Subcutaneous abdominal adipose tissue (tissue), 5 donors: ENCODE data around the gene CNKSR2.

ENCODE experiments used
- H3K27ac ChIP-seq: one replicate; pipeline ENCODE4 v1.7.0; 2013; ENCODE audit warnings: low read depth, mild to moderate bottlenecking, inconsistent platforms, low read length, moderate library complexity
- H3K27me3 ChIP-seq, 5 donors: one replicate each; pipeline ENCODE4 v1.7.0; 2013; ENCODE audit warnings: low read length in 5 of 5, inconsistent platforms in 1 of 5; ENCODE audit not compliant: control insufficient read depth in 5 of 5, insufficient read depth in 4 of 5
- H3K36me3 ChIP-seq, 5 donors: one replicate each; pipeline ENCODE4 v1.7.0; 2013; ENCODE audit warnings: low read length in 5 of 5; ENCODE audit not compliant: control insufficient read depth in 5 of 5, insufficient read depth in 5 of 5
- H3K4me1 ChIP-seq, 5 donors: one replicate each; pipeline ENCODE4 v1.7.0; 2013; ENCODE audit warnings: low read length in 5 of 5, mild to moderate bottlenecking in 3 of 5, moderate library complexity in 1 of 5; ENCODE audit not compliant: control insufficient read depth in 5 of 5, insufficient read depth in 5 of 5
- H3K4me3 ChIP-seq, 5 donors: one replicate each; pipeline ENCODE4 v1.7.0; 2013; ENCODE audit warnings: low read length in 5 of 5, low read depth in 1 of 5
- H3K9ac ChIP-seq, 5 donors: one replicate each; pipeline ENCODE4 v1.7.0; 2013; ENCODE audit warnings: low read length in 5 of 5, mild to moderate bottlenecking in 4 of 5, moderate library complexity in 3 of 5
- H3K9me3 ChIP-seq, 5 donors: one replicate each; pipeline ENCODE4 v1.7.0; 2013; ENCODE audit warnings: low read length in 5 of 5; ENCODE audit not compliant: control insufficient read depth in 5 of 5
- donor health status: healthy.
- donor health status: healthy.
- donor health status: healthy.
- donor health status: healthy.
- donor health status: healthy.

The CNKSR2 gene

GRCh38 chrX:21658152-21658737, 284.0 kb downstream of the CNKSR2 start, which contains the start of gene KLHL34:
TSS of gene KLHL34 (minus strand) at chrX:21658330. CDS start at chrX:21657788, 542 bp downstream.
- peaks cover 0 to 40% (median 26%) of the 10 kb centered on the region in 5 donors for H3K27me3 ChIP-seq
- no peak within 1 kb of the TSS for H3K9ac ChIP-seq
- no peaks in the 10 kb centered on the region for H3K36me3 ChIP-seq
- H3K27ac ChIP-seq: no peak within 1 kb of the TSS
- peak within 1 kb of the TSS in 4 of 5 donors; percentile 4 to 50 (median 40) for H3K4me3 ChIP-seq
- peaks cover 0 to 7% (median 3%) of the 10 kb centered on the region in 5 donors for H3K9me3 ChIP-seq
- H3K4me1 ChIP-seq: peaks cover 0 to 13% (median 5%) of the 10 kb centered on the region in 5 donors

GRCh38 chrX:21658746-21659145, 284.5 kb downstream of the CNKSR2 start:
- Histone ChIP-seq H3K4me1 (peaks cover 0 to 13% (median 5%) of the 10 kb centered on the region in 5 donors), H3K9me3 (peaks cover 0 to 7% (median 3%) of the 10 kb centered on the region in 5 donors), H3K9ac (no peak overlapping the region), H3K4me3 (peak overlapping the region in 3 of 5 donors; percentile 32 to 50 (median 47)), H3K36me3 (no peaks in the 10 kb centered on the region), H3K27me3 (peaks cover 0 to 40% (median 26%) of the 10 kb centered on the region in 5 donors), H3K27ac (no peak overlapping the region)

GRCh38 chrX:21659320-21659719, 285.1 kb downstream of the CNKSR2 start:
- Histone ChIP-seq H3K9ac (no peak overlapping the region), H3K27ac (no peak overlapping the region), H3K4me1 (peaks cover 0 to 13% (median 5%) of the 10 kb centered on the region in 5 donors), H3K27me3 (peaks cover under 1 to 40% (median 26%) of the 10 kb centered on the region in 5 donors), H3K4me3 (no peak overlapping the region), H3K9me3 (peaks cover 0 to 7% (median 3%) of the 10 kb centered on the region in 5 donors), H3K36me3 (no peaks in the 10 kb centered on the region)

GRCh38 chrX:21660156-21660555, 285.9 kb downstream of the CNKSR2 start:
- no peak overlapping the region for H3K9ac ChIP-seq
- no peak overlapping the region for H3K27ac ChIP-seq
- H3K27me3 ChIP-seq: peaks cover 7 to 45% (median 31%) of the 10 kb centered on the region in 5 donors
- H3K4me1 ChIP-seq: peaks cover 0 to 13% (median 5%) of the 10 kb centered on the region in 5 donors
- H3K9me3 ChIP-seq: peaks cover 0 to 7% (median 3%) of the 10 kb centered on the region in 5 donors
- no peak overlapping the region for H3K4me3 ChIP-seq
- H3K36me3 ChIP-seq: no peaks in the 10 kb centered on the region

- H3K9ac ChIP-seq: no peak overlapping the region
- H3K4me1 ChIP-seq: peaks cover 0 to 13% (median 2%) of the 10 kb centered on the region in 5 donors
- peaks cover 10 to 37% (median 29%) of the 10 kb centered on the region in 5 donors for H3K27me3 ChIP-seq
- H3K4me3 ChIP-seq: no peak overlapping the region
- H3K27ac ChIP-seq: no peak overlapping the region
- H3K9me3 ChIP-seq: peaks cover 0 to 6% (median 2%) of the 10 kb centered on the region in 5 donors
- H3K36me3 ChIP-seq: no peaks in the 10 kb centered on the region
Measured at GRCh38 chrX:21661316-21661715, 287.1 kb downstream of the CNKSR2 start.

- Histone ChIP-seq H3K4me1 (peaks cover 0 to 11% (median 0%) of the 10 kb centered on the region in 5 donors), H3K9ac (no peak overlapping the region), H3K27ac (no peak overlapping the region), H3K36me3 (no peaks in the 10 kb centered on the region), H3K27me3 (peaks cover 10 to 29% (median 23%) of the 10 kb centered on the region in 5 donors), H3K4me3 (no peak overlapping the region), H3K9me3 (peaks cover 0 to 2% (median 0%) of the 10 kb centered on the region in 5 donors)
Measured at GRCh38 chrX:21662761-21663160, 288.5 kb downstream of the CNKSR2 start.

GRCh38 chrX:21666252-21666651, 292.0 kb downstream of the CNKSR2 start:
- Histone ChIP-seq H3K4me3 (no peak overlapping the region), H3K27me3 (peaks cover 10 to 18% (median 14%) of the 10 kb centered on the region in 5 donors), H3K36me3 (no peaks in the 10 kb centered on the region), H3K9me3 (peaks cover 0 to 2% (median 0%) of the 10 kb centered on the region in 5 donors), H3K4me1 (no peaks in the 10 kb centered on the region), H3K27ac (no peak overlapping the region), H3K9ac (no peak overlapping the region)

GRCh38 chrX:21666679-21667078, 292.5 kb downstream of the CNKSR2 start:
- Histone ChIP-seq H3K36me3 (no peaks in the 10 kb centered on the region), H3K27me3 (peaks cover 10 to 18% (median 14%) of the 10 kb centered on the region in 5 donors), H3K4me3 (no peak overlapping the region), H3K4me1 (no peaks in the 10 kb centered on the region), H3K9ac (no peak overlapping the region), H3K9me3 (peaks cover 0 to 2% (median 0%) of the 10 kb centered on the region in 5 donors), H3K27ac (no peak overlapping the region)

- Histone ChIP-seq H3K9me3 (peaks cover 0 to 5% (median 0%) of the 10 kb centered on the region in 5 donors), H3K4me1 (no peaks in the 10 kb centered on the region), H3K4me3 (no peak overlapping the region), H3K27ac (no peak overlapping the region), H3K27me3 (peaks cover 0 to 9% (median 5%) of the 10 kb centered on the region in 5 donors), H3K36me3 (no peaks in the 10 kb centered on the region), H3K9ac (no peak overlapping the region)
Measured at GRCh38 chrX:21674430-21675186, 300.4 kb downstream of the CNKSR2 start.

GRCh38 chrX:21675931-21676330, 301.7 kb downstream of the CNKSR2 start:
- H3K4me1 ChIP-seq: no peaks in the 10 kb centered on the region
- H3K36me3 ChIP-seq: no peaks in the 10 kb centered on the region
- H3K9me3 ChIP-seq: peaks cover 0 to 5% (median 0%) of the 10 kb centered on the region in 5 donors
- peaks cover 0 to 9% (median 5%) of the 10 kb centered on the region in 5 donors for H3K27me3 ChIP-seq
- no peak overlapping the region for H3K4me3 ChIP-seq
- H3K27ac ChIP-seq: no peak overlapping the region
- no peak overlapping the region for H3K9ac ChIP-seq
